Iris pigment epithelial cell (primary cell): Measurements from ENCODE around the gene ABCD2.
"Not testable (repeated sequence)": the region's sequence is repeated elsewhere in the genome, so short reads cannot be mapped to it uniquely, and the experiment has no call there.

Source experiments
- DNase-seq: peaks from one replicate; pipeline ENCODE4 v3.0.0-alpha.2; 2011; ENCODE audit warnings: low read depth

The ABCD2 gene

GRCh38 chr12:39619660-39620433 lies at the start of gene ABCD2:
Gene ABCD2 (minus strand): TSS chr12:39619803. CDS start chr12:39619615, 188 bp downstream.
- DNase-seq = peak; percentile 90

GRCh38 chr12:39660101-39660500 lies 40.5 kb upstream of the ABCD2 start:
- no peak for DNase-seq

GRCh38 chr12:39647383-39647782 lies 27.8 kb upstream of the ABCD2 start:
- no peak for DNase-seq

- peak; percentile 55 for DNase-seq
Observed at GRCh38 chr12:39646963-39647362, 27.4 kb upstream of the ABCD2 start.

- no peak for DNase-seq
Observed at GRCh38 chr12:39643052-39643451, 23.4 kb upstream of the ABCD2 start.

GRCh38 chr12:39638840-39639239 lies 19.2 kb upstream of the ABCD2 start:
- no peak for DNase-seq

- DNase-seq = no peak
Observed at GRCh38 chr12:39638178-39638577, 18.6 kb upstream of the ABCD2 start.

- peak; percentile 26 for DNase-seq
Observed at GRCh38 chr12:39632670-39633069, 13.1 kb upstream of the ABCD2 start.

- DNase-seq = no peak
Observed at GRCh38 chr12:39628836-39629235, 9.2 kb upstream of the ABCD2 start.

GRCh38 chr12:39627914-39628313 lies 8.3 kb upstream of the ABCD2 start:
- no peak for DNase-seq

GRCh38 chr12:39626033-39626814 lies 6.6 kb upstream of the ABCD2 start:
- no peak for DNase-seq

GRCh38 chr12:39623919-39624318 lies 4.3 kb upstream of the ABCD2 start:
- DNase-seq = peak; percentile 55

GRCh38 chr12:39623160-39623559 lies 3.6 kb upstream of the ABCD2 start:
- DNase-seq = not testable (repeated sequence)

- no peak for DNase-seq
Observed at GRCh38 chr12:39622306-39622705, 2.7 kb upstream of the ABCD2 start.

GRCh38 chr12:39621670-39622069 lies 2.1 kb upstream of the ABCD2 start:
- no peak for DNase-seq

GRCh38 chr12:39620659-39621658 lies 1.4 kb upstream of the ABCD2 start:
- DNase-seq = peak; percentile 29

- DNase-seq = no peak
Observed at GRCh38 chr12:39619316-39619659, 315 bp downstream of the ABCD2 start.

GRCh38 chr12:39618701-39619100 lies 902 bp downstream of the ABCD2 start:
- DNase-seq = no peak

- no peak for DNase-seq
Observed at GRCh38 chr12:39617887-39618286, 1.7 kb downstream of the ABCD2 start.

GRCh38 chr12:39616666-39617065 lies 2.9 kb downstream of the ABCD2 start:
- DNase-seq = no peak

GRCh38 chr12:39616251-39616650 lies 3.4 kb downstream of the ABCD2 start:
- no peak for DNase-seq

- no peak for DNase-seq
Observed at GRCh38 chr12:39613525-39613924, 6.1 kb downstream of the ABCD2 start.
